ENCODE measurements around the gene GATAD2A. TPM values are rescaled to one million over a fixed set of nuclear protein-coding genes. Genes with fewer than 3 reads are reported as not detected.

Gene GATAD2A
- total and polyA plus RNA-seq, 9 of the 15 experiments (the other 6 are each of a cell fraction or from before 2014, with no cell fraction given): 2.4 to 226 (median 44.2) TPM

- TF ChIP-seq SMC3 (conservative IDR thresholded peaks at IDR 0.05; ENCODE audit: insufficient read depth, low read depth, low read length) (0 out of 2 replicates have a peak, but pooled peaks have one; percentile 13), ZFP1 (CRISPR knock-in tag; IDR thresholded peaks at IDR 0.05) (no peak), GATA2 (CRISPR knock-in tag; IDR thresholded peaks at IDR 0.05) (peak; percentile 36; the same call in 1 of the 2 replicates), REST (IDR thresholded peaks at IDR 0.05; ENCODE audit: borderline replicate concordance) (peak; percentile 38; the same call in 1 of the 2 replicates), REST (CRISPR knock-in tag; IDR thresholded peaks at IDR 0.05; ENCODE audit: low read depth) (no peak), HDAC1 (IDR thresholded peaks at IDR 0.05) (no peak)
- TF ChIP-seq, protein P1, sequence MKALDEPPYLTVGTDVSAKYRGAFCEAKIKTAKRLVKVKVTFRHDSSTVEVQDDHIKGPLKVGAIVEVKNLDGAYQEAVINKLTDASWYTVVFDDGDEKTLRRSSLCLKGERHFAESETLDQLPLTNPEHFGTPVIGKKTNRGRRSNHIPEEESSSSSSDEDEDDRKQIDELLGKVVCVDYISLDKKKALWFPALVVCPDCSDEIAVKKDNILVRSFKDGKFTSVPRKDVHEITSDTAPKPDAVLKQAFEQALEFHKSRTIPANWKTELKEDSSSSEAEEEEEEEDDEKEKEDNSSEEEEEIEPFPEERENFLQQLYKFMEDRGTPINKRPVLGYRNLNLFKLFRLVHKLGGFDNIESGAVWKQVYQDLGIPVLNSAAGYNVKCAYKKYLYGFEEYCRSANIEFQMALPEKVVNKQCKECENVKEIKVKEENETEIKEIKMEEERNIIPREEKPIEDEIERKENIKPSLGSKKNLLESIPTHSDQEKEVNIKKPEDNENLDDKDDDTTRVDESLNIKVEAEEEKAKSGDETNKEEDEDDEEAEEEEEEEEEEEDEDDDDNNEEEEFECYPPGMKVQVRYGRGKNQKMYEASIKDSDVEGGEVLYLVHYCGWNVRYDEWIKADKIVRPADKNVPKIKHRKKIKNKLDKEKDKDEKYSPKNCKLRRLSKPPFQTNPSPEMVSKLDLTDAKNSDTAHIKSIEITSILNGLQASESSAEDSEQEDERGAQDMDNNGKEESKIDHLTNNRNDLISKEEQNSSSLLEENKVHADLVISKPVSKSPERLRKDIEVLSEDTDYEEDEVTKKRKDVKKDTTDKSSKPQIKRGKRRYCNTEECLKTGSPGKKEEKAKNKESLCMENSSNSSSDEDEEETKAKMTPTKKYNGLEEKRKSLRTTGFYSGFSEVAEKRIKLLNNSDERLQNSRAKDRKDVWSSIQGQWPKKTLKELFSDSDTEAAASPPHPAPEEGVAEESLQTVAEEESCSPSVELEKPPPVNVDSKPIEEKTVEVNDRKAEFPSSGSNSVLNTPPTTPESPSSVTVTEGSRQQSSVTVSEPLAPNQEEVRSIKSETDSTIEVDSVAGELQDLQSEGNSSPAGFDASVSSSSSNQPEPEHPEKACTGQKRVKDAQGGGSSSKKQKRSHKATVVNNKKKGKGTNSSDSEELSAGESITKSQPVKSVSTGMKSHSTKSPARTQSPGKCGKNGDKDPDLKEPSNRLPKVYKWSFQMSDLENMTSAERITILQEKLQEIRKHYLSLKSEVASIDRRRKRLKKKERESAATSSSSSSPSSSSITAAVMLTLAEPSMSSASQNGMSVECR (CRISPR knock-in tag; IDR thresholded peaks at IDR 0.05): peak; percentile 52; the same call in 1 of the 2 replicates
Observed at GRCh38 chr19:19475849-19476828, 70.7 kb downstream of the GATAD2A start (continued).
